ENCODE data around the gene CDK5RAP2. TPM values are rescaled to one million over a fixed set of nuclear protein-coding genes. Genes with fewer than 3 reads are reported as not detected.

CDK5RAP2 gene
- total RNA-seq, 2 experiments from 2014 or later: 107 to 124 TPM

DNA sequence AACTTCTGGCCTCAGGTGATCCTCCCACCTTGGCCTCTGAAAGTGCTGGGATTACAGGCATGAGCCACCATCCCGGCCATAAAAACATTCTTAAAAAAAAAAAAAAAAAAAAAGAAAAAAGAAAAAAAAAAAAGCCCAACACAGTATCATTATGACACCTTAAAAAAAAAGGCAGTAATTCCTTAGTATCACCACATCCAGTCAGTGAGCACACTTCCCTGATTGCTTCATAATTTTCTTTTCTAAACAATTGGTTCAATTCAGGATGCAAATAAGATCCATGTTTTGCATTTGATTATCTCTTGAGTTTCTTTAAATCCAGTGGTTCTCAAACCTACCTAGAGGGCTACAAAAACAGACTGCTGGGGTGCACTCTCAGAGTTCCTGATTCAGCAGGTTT lies 182.5 kb downstream of the CDK5RAP2 start:
- CTCF ChIA-PET: no interaction called here
- peaks cover 40% of the 10 kb centered on the region for H3K4me1 Mint-ChIP-seq (ENCODE audit: low read depth)
- H3K27ac Mint-ChIP-seq: no peak overlapping the region
- no peaks in the 10 kb centered on the region for H3K9me3 Mint-ChIP-seq (ENCODE audit: insufficient read depth)
- H3K36me3 Mint-ChIP-seq (ENCODE audit: low read depth): peaks cover 63% of the 10 kb centered on the region
- DNase-seq (no peak), ATAC-seq (no peak)
- POLR2A ChIA-PET: no interaction called here
- no peaks in the 10 kb centered on the region for H3K27me3 Mint-ChIP-seq (ENCODE audit: low read depth)
- H3K4me3 Mint-ChIP-seq: no peak overlapping the region

DNA sequence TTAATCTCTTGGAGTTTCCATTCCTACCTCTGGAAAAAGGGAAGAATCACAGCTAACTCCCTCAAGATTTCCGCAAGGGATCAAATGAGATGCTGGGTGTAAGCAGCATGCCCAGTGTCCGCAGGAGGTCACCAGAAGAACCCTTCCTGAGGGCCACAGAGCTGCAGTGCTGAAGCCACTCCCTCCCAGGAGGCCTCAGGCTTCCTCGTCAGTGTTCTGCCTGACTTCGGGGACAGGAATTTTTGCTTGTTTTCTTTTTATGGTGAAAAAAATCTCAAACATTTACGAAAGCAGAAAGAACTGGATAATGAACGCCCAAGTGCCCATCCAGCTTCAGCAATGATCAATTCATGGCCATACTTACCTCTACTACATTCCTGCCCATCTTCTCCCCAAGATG lies 183.0 kb downstream of the CDK5RAP2 start:
- H3K27ac Mint-ChIP-seq: no peak overlapping the region
- H3K9me3 Mint-ChIP-seq (ENCODE audit: insufficient read depth): no peaks in the 10 kb centered on the region
- ATAC-seq (no peak), DNase-seq (no peak)
- H3K4me1 Mint-ChIP-seq (ENCODE audit: low read depth): peaks cover 40% of the 10 kb centered on the region
- H3K36me3 Mint-ChIP-seq (ENCODE audit: low read depth): peaks cover 64% of the 10 kb centered on the region
- ChIA-PET CTCF (no interaction called here), POLR2A (no interaction called here)
- no peaks in the 10 kb centered on the region for H3K27me3 Mint-ChIP-seq (ENCODE audit: low read depth)
- H3K4me3 Mint-ChIP-seq: no peak overlapping the region

DNA sequence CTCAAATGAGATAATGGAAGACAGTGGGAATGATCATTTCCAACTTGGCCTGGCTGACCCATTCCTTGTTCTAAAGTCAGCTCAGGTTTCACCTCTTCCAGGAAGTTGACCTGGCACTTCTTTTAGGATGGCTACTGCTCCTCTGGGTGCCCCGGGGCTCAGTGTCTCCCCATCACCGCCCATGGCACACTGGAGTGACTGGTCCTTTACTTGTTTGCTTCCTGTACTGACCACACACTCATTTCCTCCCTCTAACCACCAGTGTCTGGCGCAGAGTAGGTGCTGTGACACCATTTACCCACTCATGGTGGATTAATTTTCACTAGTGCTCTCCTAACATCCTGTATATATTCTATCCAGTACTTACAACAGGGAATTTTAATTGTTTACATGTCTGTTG lies 183.5 kb downstream of the CDK5RAP2 start:
- POLR2A ChIA-PET: no interaction called here
- ATAC-seq: no peak
- Mint-ChIP-seq H3K27ac (no peak overlapping the region), H3K4me3 (no peak overlapping the region), H3K4me1 (ENCODE audit: low read depth) (peaks cover 40% of the 10 kb centered on the region), H3K9me3 (ENCODE audit: insufficient read depth) (no peaks in the 10 kb centered on the region), H3K27me3 (ENCODE audit: low read depth) (no peaks in the 10 kb centered on the region), H3K36me3 (ENCODE audit: low read depth) (peaks cover 67% of the 10 kb centered on the region)
- CTCF ChIA-PET: no interaction called here
- DNase-seq: no peak

DNA sequence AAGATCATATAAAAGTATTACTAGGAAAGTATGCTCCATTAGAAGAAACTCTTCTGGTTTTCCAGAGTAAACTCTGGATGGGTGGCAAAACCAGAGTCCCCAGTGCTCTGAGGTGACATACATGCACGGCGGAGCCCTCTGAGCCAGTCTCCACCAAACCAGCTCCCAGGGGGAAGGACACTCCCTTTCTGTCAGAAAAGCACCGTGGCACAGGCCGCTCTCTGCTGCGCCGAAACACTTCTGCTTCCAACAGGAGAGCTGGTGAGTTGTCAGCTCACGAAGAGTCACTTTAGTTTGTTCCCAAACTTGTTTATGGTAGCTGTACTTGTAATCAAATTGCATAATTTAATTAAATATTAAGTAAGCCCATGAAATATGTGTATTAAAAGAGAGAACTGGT lies 184.6 kb downstream of the CDK5RAP2 start:
- ChIA-PET CTCF (interaction anchor here (1.5 kb wide), 1 partner anchor 43 kb away, joined by 5 read pairs; no protein-coding TSS in a partner anchor), POLR2A (no interaction called here)
- H3K4me1 Mint-ChIP-seq (ENCODE audit: low read depth): peaks cover 40% of the 10 kb centered on the region
- no peak overlapping the region for H3K4me3 Mint-ChIP-seq
- ATAC-seq (no peak), DNase-seq (no peak)
- H3K9me3 Mint-ChIP-seq (ENCODE audit: insufficient read depth): no peaks in the 10 kb centered on the region
- no peaks in the 10 kb centered on the region for H3K27me3 Mint-ChIP-seq (ENCODE audit: low read depth)
- no peak overlapping the region for H3K27ac Mint-ChIP-seq
- H3K36me3 Mint-ChIP-seq (ENCODE audit: low read depth): peaks cover 73% of the 10 kb centered on the region

DNA sequence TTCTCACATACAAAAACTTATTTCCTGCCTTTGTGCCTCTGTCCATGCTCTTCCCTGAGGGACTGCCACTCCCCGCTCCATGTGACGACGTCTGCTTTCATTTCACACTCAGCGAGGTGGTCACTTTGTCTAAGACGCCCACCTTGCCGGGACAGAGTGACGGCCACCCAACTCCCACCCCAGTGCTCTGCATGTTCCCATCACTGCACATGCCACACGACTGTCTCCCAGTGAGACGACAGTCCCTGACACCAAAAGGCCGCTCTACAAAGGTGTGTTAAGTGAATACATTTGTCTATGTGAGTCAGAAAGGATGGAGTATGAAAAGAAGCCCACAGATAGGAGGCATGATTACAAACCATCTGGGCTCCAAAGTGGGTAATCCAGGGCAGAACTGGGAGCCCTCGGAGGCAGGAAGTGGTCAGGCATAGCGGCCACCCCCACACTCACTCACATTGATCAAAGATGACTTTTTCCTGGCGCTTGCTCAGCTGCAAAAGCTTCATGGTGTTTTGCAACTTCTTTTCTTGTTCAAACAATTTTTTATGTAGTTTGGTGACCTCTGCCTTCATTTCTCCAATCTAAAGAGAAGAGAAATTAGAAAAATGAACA lies 185.8 kb downstream of the CDK5RAP2 start:
- Mint-ChIP-seq H3K27me3 (ENCODE audit: low read depth) (no peaks in the 10 kb centered on the region), H3K9me3 (ENCODE audit: insufficient read depth) (no peaks in the 10 kb centered on the region), H3K36me3 (ENCODE audit: low read depth) (peaks cover 68% of the 10 kb centered on the region), H3K27ac (peak overlapping the region; percentile 65), H3K4me1 (ENCODE audit: low read depth) (peaks cover 40% of the 10 kb centered on the region), H3K4me3 (peak overlapping the region; percentile 7)
- ATAC-seq (peak; percentile 88), DNase-seq (peak; percentile 78)
- POLR2A ChIA-PET: no interaction called here
- CTCF ChIA-PET: no interaction called here

DNA sequence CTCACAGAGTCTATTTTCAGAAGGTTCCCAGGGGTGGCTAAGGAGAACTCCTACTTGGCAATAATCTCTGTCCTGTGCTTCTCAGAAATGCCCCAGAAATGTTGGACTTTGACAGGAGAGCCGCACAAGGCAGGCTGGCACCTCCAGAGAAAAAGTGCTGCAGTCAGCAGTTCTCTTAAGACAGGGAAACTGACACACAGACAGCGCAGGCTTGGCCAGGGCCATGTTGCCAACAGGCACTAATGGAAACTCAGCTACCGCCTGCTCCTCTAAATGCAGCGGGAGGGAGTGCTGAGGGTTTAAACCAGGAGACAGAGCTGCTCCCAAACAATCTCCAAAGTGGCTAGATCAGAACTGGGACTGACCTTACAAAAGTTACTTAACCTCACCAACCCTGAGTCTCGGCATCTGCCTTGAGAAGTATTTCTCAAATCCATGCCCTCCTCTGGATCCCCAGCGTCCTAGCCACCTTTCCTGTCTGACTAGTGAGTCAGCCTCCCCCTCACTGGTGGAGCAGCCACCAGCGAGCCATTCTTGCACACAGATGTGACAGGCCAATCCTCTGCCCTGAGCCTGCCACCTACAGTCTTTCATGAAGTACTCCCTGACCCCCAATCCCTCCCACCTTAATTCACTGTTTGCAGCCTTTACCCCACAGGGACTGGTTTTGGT lies 186.4 kb downstream of the CDK5RAP2 start:
- Mint-ChIP-seq H3K4me3 (no peak overlapping the region), H3K9me3 (ENCODE audit: insufficient read depth) (no peaks in the 10 kb centered on the region), H3K27me3 (ENCODE audit: low read depth) (no peaks in the 10 kb centered on the region), H3K36me3 (ENCODE audit: low read depth) (peaks cover 68% of the 10 kb centered on the region), H3K27ac (peak overlapping the region; percentile 65), H3K4me1 (ENCODE audit: low read depth) (peaks cover 40% of the 10 kb centered on the region)
- ATAC-seq (peak; percentile 47), DNase-seq (no peak)
- POLR2A ChIA-PET: no interaction called here
- CTCF ChIA-PET: no interaction called here

DNA sequence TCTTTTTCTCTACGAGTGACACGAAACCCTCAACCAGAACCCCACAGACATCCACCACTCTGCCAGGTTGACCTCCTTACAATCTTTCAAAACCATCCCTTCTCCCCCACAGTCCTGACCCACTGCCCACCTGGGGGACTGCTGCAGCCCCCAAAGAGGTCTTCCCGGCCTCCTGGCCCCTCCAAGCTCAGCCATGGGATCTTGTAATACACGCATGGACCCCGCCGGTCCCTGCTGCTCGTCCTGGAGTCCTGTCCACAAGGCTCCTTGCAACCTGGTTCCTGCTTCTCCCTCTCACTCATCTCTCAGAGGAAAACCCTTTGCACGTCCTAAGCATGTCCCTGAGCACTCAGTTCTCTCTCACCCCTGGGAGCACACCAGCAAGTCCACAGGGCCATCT lies 187.3 kb downstream of the CDK5RAP2 start:
- POLR2A ChIA-PET: no interaction called here
- H3K27ac Mint-ChIP-seq: no peak overlapping the region
- CTCF ChIA-PET: no interaction called here

DNA sequence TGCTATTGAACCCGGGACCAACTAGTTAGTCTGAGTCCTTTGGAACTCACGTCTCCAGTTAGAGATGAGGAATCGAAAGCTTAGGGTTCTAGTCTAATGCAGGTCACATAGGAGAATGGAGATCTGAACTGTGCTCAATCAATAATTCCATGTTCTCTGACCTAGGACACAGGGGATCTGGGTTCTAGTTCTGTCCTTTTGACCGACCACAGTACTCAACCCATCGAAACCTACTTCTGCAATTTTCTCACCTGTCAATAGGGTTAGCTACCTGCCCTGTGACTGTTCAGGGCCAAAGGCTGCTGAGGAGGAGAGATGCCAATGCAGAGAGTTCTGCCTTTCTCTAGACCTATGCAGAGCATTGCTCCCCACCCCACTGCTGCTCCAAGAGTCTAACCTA lies 187.7 kb downstream of the CDK5RAP2 start:
- H3K4me1 Mint-ChIP-seq (ENCODE audit: low read depth): peaks cover 42% of the 10 kb centered on the region
- ChIA-PET POLR2A (no interaction called here), CTCF (no interaction called here)
- DNase-seq: no peak
- no peak overlapping the region for H3K27ac Mint-ChIP-seq
- H3K27me3 Mint-ChIP-seq (ENCODE audit: low read depth): no peaks in the 10 kb centered on the region
- no peak for ATAC-seq
- peaks cover 68% of the 10 kb centered on the region for H3K36me3 Mint-ChIP-seq (ENCODE audit: low read depth)
- no peak overlapping the region for H3K4me3 Mint-ChIP-seq
- H3K9me3 Mint-ChIP-seq (ENCODE audit: insufficient read depth): no peaks in the 10 kb centered on the region

More for the DNA sequence above, 187.3 kb downstream of the CDK5RAP2 start:
- ATAC-seq (no peak), DNase-seq (no peak)
- Mint-ChIP-seq H3K36me3 (ENCODE audit: low read depth) (peaks cover 71% of the 10 kb centered on the region), H3K4me3 (no peak overlapping the region), H3K9me3 (ENCODE audit: insufficient read depth) (no peaks in the 10 kb centered on the region), H3K4me1 (ENCODE audit: low read depth) (peaks cover 40% of the 10 kb centered on the region), H3K27me3 (ENCODE audit: low read depth) (no peaks in the 10 kb centered on the region)

DNA sequence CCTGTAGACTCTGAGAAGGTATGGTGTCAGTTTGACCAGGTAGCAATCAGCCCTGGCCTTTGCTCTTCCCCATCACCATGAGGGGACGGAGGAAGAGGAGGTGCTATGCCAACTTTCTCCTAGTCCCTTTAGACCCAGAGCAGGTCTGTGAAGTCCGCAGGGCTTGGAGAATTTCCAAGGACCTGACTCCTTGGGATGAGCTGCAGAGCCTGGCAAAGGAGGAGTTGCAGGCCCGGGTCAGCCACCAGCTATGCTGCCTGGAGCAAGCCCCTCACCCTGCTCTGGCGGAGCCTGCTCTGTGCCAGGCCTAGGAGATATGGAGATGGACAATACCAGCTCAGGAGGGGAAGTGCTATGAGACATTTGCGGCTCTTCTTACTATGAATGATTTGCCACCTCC lies 188.3 kb downstream of the CDK5RAP2 start:
- CTCF ChIA-PET: no interaction called here
- DNase-seq: no peak

DNA sequence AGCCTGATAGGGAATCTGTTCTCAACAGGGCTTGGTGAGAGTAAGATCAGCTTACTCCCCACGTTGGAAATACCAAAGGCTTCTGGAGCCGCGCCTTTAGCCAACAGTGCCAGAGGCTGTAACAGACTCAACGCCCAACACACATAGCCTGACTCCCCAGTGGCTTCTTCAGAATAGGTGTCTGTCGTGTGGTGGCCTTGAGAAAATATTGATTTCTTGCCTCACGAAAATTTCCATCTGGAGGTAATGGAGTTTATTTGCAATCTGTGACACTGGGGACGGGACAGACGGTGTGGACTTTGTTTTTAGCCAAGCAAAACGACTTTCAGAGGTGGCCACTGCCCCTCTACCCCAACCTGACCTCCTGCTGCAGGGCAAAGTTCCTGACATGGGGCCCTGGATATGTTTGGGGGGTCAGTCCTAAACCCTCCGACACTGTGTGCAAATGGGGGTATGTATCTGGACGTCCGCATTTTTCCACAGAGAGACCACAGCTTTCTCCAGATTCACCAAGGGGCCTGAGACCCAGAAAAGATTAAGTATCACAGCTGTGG lies 189.3 kb downstream of the CDK5RAP2 start:
- POLR2A ChIA-PET: no interaction called here
- H3K4me1 Mint-ChIP-seq (ENCODE audit: low read depth): peaks cover 28% of the 10 kb centered on the region
- no peak for ATAC-seq
- CTCF ChIA-PET: no interaction called here
- no peaks in the 10 kb centered on the region for H3K27me3 Mint-ChIP-seq (ENCODE audit: low read depth)
- peaks cover 56% of the 10 kb centered on the region for H3K36me3 Mint-ChIP-seq (ENCODE audit: low read depth)
- no peak overlapping the region for H3K27ac Mint-ChIP-seq
- H3K9me3 Mint-ChIP-seq (ENCODE audit: insufficient read depth): no peaks in the 10 kb centered on the region
- DNase-seq: no peak
- no peak overlapping the region for H3K4me3 Mint-ChIP-seq

More for the DNA sequence above, 188.3 kb downstream of the CDK5RAP2 start:
- no peaks in the 10 kb centered on the region for H3K9me3 Mint-ChIP-seq (ENCODE audit: insufficient read depth)
- H3K27ac Mint-ChIP-seq: no peak overlapping the region
- no peak for ATAC-seq
- POLR2A ChIA-PET: no interaction called here
- H3K27me3 Mint-ChIP-seq (ENCODE audit: low read depth): no peaks in the 10 kb centered on the region
- peaks cover 38% of the 10 kb centered on the region for H3K4me1 Mint-ChIP-seq (ENCODE audit: low read depth)
- no peak overlapping the region for H3K4me3 Mint-ChIP-seq
- peaks cover 63% of the 10 kb centered on the region for H3K36me3 Mint-ChIP-seq (ENCODE audit: low read depth)

DNA sequence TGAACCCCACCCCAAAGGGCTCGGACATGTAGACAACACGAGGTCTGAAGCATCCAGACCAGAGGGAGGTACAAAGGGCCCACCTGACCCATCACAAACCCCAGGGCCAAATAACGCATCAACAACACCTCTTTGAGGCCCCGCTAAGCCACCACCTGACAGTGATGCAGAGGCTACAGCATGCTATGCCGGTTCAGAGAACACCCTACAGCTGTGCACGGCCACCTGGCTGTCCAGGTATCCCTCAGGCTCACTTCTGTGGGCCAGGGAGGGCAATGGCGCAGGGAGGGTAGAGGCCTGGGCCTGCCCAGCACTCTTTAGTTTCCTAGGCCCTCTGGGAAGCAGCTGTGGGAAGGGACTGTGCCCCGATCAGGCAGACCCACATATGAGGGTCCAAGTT lies 190.1 kb downstream of the CDK5RAP2 start:
- Mint-ChIP-seq H3K27ac (no peak overlapping the region), H3K4me3 (no peak overlapping the region), H3K4me1 (ENCODE audit: low read depth) (peaks cover 24% of the 10 kb centered on the region), H3K36me3 (ENCODE audit: low read depth) (peaks cover 57% of the 10 kb centered on the region), H3K27me3 (ENCODE audit: low read depth) (no peaks in the 10 kb centered on the region), H3K9me3 (ENCODE audit: insufficient read depth) (no peaks in the 10 kb centered on the region)
- no peak for DNase-seq
- no peak for ATAC-seq
- POLR2A ChIA-PET: no interaction called here
- CTCF ChIA-PET: no interaction called here

DNA sequence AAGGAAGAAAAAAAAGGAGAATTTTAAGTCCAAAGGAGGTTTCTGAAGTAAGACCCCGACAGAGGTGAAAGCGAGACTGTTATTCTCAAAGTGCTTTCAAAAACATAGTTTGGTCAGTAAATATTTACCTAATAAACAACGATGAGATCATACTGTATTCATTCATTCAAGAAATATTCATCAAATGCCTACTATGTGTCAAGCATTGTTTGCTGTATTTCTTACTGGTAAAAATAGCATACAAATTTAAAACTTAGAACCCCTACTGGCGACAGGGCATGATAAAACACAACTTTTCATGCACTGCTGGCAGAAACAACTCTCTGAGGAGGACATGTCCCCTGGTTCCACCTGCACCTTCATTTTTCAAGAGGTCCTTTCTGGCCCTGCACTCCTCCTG lies 190.7 kb downstream of the CDK5RAP2 start:
- H3K27ac Mint-ChIP-seq: no peak overlapping the region
- H3K4me1 Mint-ChIP-seq (ENCODE audit: low read depth): peaks cover 18% of the 10 kb centered on the region
- CTCF ChIA-PET: interaction anchor here (1.0 kb wide), 1 partner anchor 50 kb away, joined by 3 read pairs; no protein-coding TSS in a partner anchor
- no peak overlapping the region for H3K4me3 Mint-ChIP-seq
- H3K36me3 Mint-ChIP-seq (ENCODE audit: low read depth): peaks cover 57% of the 10 kb centered on the region
- POLR2A ChIA-PET: no interaction called here
- no peak for ATAC-seq
- no peak for DNase-seq
- H3K9me3 Mint-ChIP-seq (ENCODE audit: insufficient read depth): no peaks in the 10 kb centered on the region
- no peaks in the 10 kb centered on the region for H3K27me3 Mint-ChIP-seq (ENCODE audit: low read depth)

Data from activated CD8-positive, alpha-beta T cell treated with anti-CD3 and anti-CD28 coated beads, Interleukin-2, amount 10 ng/mL, durations not matched to agents 7 days and 5 days (primary cell).